Naive B cell (primary cell): ENCODE measurements around the gene BCAT1. TPM values are rescaled to one million over a fixed set of nuclear protein-coding genes. Genes with fewer than 3 reads are reported as not detected.
"Not testable (repeated sequence)": the region's sequence is repeated elsewhere in the genome, so short reads cannot be mapped to it uniquely, and the experiment has no call there.

Experiments
- ATAC-seq, 2 donors: fragments of 150-1000 bp; cut with Tn5 transposase; 2 replicates each; pipeline ENCODE4 v1.10.0; 2021; ENCODE audit warnings: low read depth in 2 of 2, mild to moderate bottlenecking in 2 of 2, moderate library complexity in 2 of 2
- DNase-seq: peaks from one replicate; pipeline ENCODE4 v3.0.0; 2022
- H3K27ac Mint-ChIP-seq, 6 donors: one replicate each; pipeline ENCODE4 v1.8.0; 2020 to 2022; ENCODE audit warnings: mild to moderate bottlenecking in 6 of 6, mixed read lengths in 6 of 6, moderate library complexity in 5 of 6, inconsistent platforms in 2 of 6
- H3K27me3 Mint-ChIP-seq, 3 donors: one replicate each; pipeline ENCODE4 v1.8.0; 2021 to 2022; ENCODE audit warnings: mixed read lengths in 3 of 3, mild to moderate bottlenecking in 1 of 3
- H3K36me3 Mint-ChIP-seq, 2 donors: one replicate each; pipeline ENCODE4 v1.8.0; 2020 to 2022; ENCODE audit warnings: mixed read lengths in 2 of 2, inconsistent platforms in 1 of 2, mild to moderate bottlenecking in 1 of 2
- H3K4me1 Mint-ChIP-seq, 3 donors: one replicate each; pipeline ENCODE4 v1.8.0; 2020 to 2022; ENCODE audit warnings: mixed read lengths in 3 of 3, inconsistent platforms in 1 of 3, mild to moderate bottlenecking in 1 of 3, moderate library complexity in 1 of 3
- H3K4me3 Mint-ChIP-seq, 8 donors: one replicate each; pipeline ENCODE4 v1.8.0; 2020 to 2022; ENCODE audit warnings: mild to moderate bottlenecking in 8 of 8, mixed read lengths in 8 of 8, moderate library complexity in 8 of 8, inconsistent platforms in 2 of 8
- H3K9me3 Mint-ChIP-seq, 7 donors: one replicate each; pipeline ENCODE4 v1.8.0; 2020 to 2022; ENCODE audit warnings: mixed read lengths in 7 of 7, mild to moderate bottlenecking in 5 of 7, inconsistent platforms in 2 of 7, moderate library complexity in 1 of 7
- polyA plus RNA-seq, 6 donors: library from polyadenylated mRNA; unstranded; fragments of 300-500 nt; fragmentation: Illumina TruSeq; gene quantifications; one replicate each; pipeline ENCODE4 v1.2.3, GENCODE V29; 2021; ENCODE audit warnings: low read depth in 6 of 6

The BCAT1 gene
- polyA plus RNA-seq, 6 donors from 2014 or later = 0.18 to 4.9 (median 1.8) TPM; not detected in 1

DNA sequence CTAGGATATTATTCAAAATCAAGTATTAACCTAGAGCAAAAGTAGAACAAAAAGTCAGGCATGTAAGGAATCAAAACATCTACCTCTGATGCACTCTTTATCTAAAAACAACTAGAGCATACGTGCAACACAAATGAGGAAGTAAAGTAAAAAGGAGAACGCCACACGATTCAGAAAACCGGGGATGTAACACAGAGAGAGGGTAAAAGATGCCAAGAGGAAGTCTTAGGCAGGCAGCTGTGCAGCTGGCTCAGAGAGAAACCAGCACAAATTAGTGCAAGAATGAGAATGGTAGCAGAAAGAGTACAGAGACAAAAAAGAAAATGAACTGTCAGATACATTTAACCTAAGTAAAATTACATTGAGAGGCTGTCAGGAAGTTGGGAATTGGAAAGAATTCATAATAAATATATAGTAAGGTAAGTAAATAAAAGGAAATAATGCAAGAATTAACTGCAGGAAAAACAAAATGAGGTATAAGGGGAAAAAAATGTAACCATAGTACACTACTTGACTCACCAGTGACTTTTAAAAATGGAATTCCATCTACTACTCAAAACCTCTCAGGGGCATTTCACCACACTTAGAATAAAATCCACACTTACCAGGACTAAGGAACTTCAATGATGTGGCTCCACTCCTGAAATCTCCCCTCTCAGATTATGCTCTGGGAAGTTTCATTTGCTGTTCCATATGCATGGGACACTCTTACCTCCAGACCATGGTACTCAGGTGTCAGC lies 17.1 kb downstream of the BCAT1 start:
- peak; percentile 99 for ATAC-seq
- peak overlapping the region in 4 of 6 donors; percentile 4 to 75 (median 15) for H3K27ac Mint-ChIP-seq
- no peaks in the 10 kb centered on the region for H3K9me3 Mint-ChIP-seq
- peak; percentile 64 for DNase-seq
- H3K27me3 Mint-ChIP-seq = no peaks in the 10 kb centered on the region
- H3K36me3 Mint-ChIP-seq = no peaks in the 10 kb centered on the region
- peaks cover 12 to 22% (median 15%) of the 10 kb centered on the region in 3 donors for H3K4me1 Mint-ChIP-seq
- H3K4me3 Mint-ChIP-seq = peak overlapping the region in 5 of 8 donors; percentile 4 to 57 (median 23)

DNA sequence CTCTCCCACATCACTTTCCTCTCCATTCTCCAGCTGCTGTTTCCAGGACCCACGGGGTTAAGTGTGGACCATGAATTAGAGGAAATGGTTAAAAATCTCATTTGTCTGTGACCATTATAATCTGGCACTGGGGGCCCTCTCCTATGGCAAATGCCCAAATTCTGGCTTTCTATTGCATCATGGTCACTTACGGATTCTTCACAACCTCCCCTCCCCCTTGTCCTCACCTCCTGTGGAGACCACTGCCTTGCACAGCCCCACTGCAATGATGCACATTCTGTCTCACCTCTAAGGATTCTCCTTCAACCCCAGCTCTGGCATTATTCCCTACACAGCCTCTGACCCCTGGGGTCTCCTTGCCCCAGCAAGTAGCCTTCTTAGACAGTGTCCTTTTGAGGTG lies 18.9 kb downstream of the BCAT1 start:
- Mint-ChIP-seq H3K27ac (peak overlapping the region in 4 of 6 donors; percentile 11 to 43 (median 36)), H3K36me3 (no peaks in the 10 kb centered on the region)

DNA sequence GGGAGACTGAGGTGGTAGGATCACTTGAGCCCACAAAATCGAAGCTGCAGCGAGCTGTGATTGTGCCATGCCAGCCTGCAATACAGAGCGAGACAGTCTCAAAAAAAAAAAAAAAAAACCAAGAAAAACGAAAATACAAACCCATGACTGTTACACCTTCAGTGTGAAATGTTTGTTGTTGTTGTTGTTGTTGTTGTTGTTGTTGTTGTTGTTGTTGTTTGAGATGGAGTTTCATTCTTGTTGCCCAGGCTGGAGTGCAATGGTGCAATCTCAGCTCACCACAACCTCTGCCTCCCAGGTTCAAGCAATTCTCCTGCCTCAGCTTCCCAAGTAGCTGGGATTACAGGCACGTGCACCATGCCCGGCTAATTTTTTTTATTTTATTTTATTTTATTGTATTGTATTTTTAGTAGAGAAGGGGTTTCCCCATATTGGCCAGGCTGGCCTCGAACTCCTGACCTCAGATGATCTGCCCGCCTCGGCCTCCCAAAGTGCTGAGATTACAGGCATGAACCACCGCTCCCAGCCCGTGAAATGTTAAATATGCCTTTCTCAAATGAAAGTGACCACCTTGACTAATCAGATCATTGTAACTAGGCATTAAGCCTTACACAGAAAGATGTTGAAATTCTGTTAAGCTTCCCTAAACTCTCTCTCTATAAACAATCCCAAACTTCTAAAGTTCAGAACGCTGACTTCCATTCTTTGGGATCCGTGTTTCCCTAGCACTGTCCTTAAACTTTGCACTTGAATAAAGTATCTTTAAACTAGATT lies 20.2 kb downstream of the BCAT1 start:
- not testable (repeated sequence) for H3K27ac Mint-ChIP-seq, H3K9me3 Mint-ChIP-seq, H3K27me3 Mint-ChIP-seq, H3K36me3 Mint-ChIP-seq, DNase-seq, H3K4me3 Mint-ChIP-seq, ATAC-seq
- peaks cover 12 to 23% (median 15%) of the 10 kb centered on the region in 3 donors for H3K4me1 Mint-ChIP-seq

More for the DNA sequence above, 18.9 kb downstream of the BCAT1 start:
- H3K9me3 Mint-ChIP-seq = no peaks in the 10 kb centered on the region
- DNase-seq = no peak
- H3K4me3 Mint-ChIP-seq = no peak overlapping the region
- peaks cover 12 to 23% (median 15%) of the 10 kb centered on the region in 3 donors for H3K4me1 Mint-ChIP-seq
- H3K27me3 Mint-ChIP-seq = no peaks in the 10 kb centered on the region
- ATAC-seq = no peak

DNA sequence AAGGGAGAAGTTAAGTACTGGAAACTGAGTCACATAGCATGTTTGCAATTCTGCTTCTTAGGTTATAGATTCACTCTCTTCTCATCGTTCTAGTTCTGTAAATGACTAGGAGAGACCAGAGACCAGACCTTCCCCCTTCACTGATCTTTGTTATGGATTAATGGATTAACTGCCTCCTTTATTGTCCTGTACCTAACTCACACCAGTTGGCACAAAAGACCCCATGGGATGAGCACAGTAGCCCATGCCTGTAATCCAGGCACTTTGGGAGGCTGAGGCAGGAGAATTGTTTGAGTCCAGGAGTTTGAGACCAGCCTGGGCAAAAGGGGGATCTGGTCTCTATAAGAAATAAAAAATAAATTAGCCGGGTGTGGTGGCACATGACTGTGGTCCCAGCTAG lies 20.8 kb downstream of the BCAT1 start:
- Mint-ChIP-seq H3K4me3 (no peak overlapping the region), H3K36me3 (no peaks in the 10 kb centered on the region), H3K9me3 (no peaks in the 10 kb centered on the region), H3K27ac (no peak overlapping the region), H3K4me1 (peaks cover 12 to 23% (median 15%) of the 10 kb centered on the region in 3 donors), H3K27me3 (no peaks in the 10 kb centered on the region)
- no peak for ATAC-seq
- DNase-seq = no peak

DNA sequence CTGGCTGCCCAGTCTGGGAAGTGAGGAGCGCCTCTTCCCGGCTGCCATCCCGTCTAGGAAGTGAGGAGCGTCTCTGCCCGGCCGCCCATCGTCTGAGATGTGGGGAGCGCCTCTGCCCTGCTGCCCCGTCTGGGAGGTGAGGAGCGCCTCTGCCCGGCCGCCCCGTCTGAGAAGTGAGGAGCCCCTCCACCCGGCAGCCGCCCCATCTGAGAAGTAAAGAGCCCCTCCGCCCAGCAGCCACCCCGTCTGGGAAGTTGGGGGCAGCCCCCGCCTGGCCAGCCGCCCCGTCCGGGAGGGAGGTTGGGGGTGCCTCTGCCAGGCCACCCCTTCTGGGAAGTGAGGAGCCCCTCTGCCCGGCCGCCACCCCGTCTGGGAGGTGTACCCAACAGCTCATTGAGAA lies 22.8 kb downstream of the BCAT1 start:
- not testable (repeated sequence) for H3K27me3 Mint-ChIP-seq, DNase-seq, ATAC-seq, H3K4me3 Mint-ChIP-seq, H3K9me3 Mint-ChIP-seq, H3K27ac Mint-ChIP-seq, H3K36me3 Mint-ChIP-seq
- peaks cover 1 to 11% (median 3%) of the 10 kb centered on the region in 3 donors for H3K4me1 Mint-ChIP-seq

DNA sequence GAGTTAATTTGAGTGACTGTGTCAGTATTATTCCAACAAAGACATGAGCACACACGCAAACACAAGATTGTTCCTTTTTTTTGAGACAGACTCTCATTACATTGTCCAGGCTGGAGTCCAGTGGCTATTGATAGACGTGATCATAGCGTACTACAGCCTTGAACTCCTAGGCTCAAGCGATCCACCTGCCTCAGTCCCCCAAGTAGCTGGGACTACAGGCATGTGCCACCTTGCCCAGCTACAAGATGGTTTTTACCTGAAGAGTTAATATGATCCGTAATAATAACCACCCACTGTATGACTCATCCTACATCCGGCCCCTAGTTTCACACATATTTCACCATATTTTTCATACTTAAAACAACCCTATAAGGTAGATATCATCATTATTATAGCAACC lies 26.8 kb downstream of the BCAT1 start:
- Mint-ChIP-seq H3K27ac (no peak overlapping the region), H3K27me3 (no peaks in the 10 kb centered on the region), H3K9me3 (no peaks in the 10 kb centered on the region), H3K36me3 (no peaks in the 10 kb centered on the region), H3K4me3 (no peak overlapping the region), H3K4me1 (peaks cover 0 to 3% (median 3%) of the 10 kb centered on the region in 3 donors)
- DNase-seq = no peak
- ATAC-seq = no peak

DNA sequence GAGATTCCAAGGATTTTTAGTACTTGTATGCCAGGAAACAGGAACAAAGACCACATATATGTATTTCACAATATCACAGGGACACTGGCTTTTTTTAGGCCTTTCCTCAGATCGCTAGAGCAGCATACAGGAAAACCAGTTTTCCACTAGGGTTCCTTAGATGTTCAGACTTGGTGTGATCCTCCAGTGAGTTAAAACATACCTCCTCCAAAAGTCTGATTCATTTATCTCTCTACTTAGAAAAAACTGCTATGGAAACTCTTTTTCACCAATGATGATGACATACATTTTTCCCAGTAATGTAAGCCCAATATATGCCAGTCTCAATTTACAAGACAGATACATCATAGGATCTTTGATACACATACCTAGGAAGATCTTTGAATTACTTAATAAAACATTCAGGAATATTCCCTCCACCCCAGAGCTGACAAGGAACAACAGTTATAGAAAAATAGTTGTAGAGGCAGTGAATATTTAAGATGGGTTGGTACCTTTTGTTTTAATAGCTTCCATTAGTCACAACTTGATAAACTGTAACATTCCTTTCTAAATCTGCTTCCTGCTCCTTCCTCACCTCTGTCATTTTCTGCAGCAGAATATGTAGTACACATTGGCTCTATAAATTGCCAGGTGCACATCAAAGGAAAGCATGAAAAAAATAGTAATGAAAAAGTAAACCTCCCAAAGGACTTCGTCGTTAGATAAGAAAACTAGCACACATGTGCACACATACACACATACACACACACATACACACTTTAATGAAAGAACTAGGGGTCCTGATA lies 27.5 kb downstream of the BCAT1 start:
- Mint-ChIP-seq H3K4me3 (no peak overlapping the region), H3K27ac (peak overlapping the region in 1 of 6 donors; percentile 25), H3K27me3 (no peaks in the 10 kb centered on the region), H3K4me1 (peaks cover 0 to 3% (median 0%) of the 10 kb centered on the region in 3 donors), H3K36me3 (no peaks in the 10 kb centered on the region), H3K9me3 (no peaks in the 10 kb centered on the region)
- ATAC-seq = no peak
- DNase-seq = no peak

DNA sequence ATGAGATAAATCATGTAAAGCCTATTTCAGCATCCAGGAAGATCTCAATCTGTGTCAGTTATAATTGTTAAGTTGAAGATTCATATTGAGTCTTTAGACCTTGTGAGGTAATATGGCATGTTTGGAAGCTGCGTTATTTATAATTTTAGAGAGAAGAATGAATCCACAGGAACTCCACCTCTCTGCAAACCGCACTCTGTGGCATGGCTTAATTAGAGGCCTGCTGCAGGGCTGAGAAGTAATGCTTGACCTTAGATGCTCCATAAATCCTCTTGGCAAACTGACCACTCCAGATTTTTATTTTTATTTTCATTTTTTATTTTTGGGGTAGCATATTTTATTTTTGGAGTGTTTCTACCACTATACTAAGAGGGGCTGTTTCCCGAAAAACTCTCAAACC lies 28.8 kb downstream of the BCAT1 start:
- H3K27ac Mint-ChIP-seq = peak overlapping the region in 1 of 6 donors; percentile 35
- no peaks in the 10 kb centered on the region for H3K36me3 Mint-ChIP-seq
- DNase-seq (no peak), ATAC-seq (no peak)
- H3K4me1 Mint-ChIP-seq = peaks cover 0 to 3% (median 0%) of the 10 kb centered on the region in 3 donors
- H3K27me3 Mint-ChIP-seq = no peaks in the 10 kb centered on the region
- no peak overlapping the region for H3K4me3 Mint-ChIP-seq
- H3K9me3 Mint-ChIP-seq = no peaks in the 10 kb centered on the region

DNA sequence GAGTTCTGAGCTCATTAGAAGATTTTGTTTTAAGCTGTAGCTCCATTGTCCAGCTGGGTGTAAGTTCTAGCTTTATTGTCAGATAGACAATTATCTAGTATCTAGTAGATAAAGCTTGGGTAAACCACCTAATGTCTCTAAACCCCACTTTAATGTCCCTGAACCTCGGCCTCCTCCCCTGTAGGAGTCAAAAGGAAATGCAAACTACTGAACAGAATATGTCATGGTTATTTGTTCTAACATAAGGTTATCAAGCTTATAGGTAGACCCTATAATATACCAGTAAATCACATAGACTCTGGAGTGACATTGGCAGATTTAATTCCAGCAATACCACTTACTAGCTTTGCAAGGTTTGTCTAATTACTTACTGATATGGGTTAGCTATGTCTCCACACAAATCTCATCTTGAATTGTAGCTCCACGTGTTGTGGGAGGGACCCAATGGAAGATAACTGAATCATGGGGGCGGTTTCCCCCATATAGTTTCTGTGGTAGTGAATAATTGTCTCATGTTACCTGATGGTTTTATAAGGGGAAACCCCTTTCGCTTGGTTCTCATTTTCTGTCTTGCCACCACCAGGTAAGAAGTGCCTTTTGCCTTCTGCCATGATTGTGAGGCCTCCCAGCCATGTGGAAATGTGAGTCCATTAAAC lies 29.4 kb downstream of the BCAT1 start:
- DNase-seq (no peak), ATAC-seq (peak in 1 of 2 donors; percentile 32)
- peaks cover 0 to 3% (median 0%) of the 10 kb centered on the region in 3 donors for H3K4me1 Mint-ChIP-seq
- no peaks in the 10 kb centered on the region for H3K9me3 Mint-ChIP-seq
- H3K4me3 Mint-ChIP-seq = no peak overlapping the region
- no peaks in the 10 kb centered on the region for H3K27me3 Mint-ChIP-seq
- H3K27ac Mint-ChIP-seq = no peak overlapping the region
- no peaks in the 10 kb centered on the region for H3K36me3 Mint-ChIP-seq

DNA sequence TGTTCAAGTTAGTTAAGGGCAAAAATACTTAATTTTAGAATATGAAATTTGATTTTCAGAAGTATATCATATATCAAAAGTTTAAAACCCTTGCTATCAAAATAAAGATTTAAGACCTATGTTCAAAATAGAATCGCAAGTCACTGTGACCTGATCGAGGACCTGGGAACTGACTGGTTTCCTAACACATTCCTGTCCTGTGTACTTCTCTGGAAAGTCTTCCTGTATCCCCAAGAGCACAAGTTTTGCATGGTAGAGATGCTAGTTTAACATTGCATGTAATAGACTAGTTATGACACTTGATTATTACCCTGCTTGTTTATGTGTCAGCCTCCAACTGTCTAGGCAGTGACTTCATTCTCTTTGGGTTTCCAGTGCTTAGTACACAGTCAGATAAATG lies 30.3 kb downstream of the BCAT1 start:
- Mint-ChIP-seq H3K4me3 (no peak overlapping the region), H3K27ac (peak overlapping the region in 1 of 6 donors; percentile 38), H3K36me3 (no peaks in the 10 kb centered on the region), H3K4me1 (peaks cover 0 to 3% (median 3%) of the 10 kb centered on the region in 3 donors), H3K9me3 (no peaks in the 10 kb centered on the region), H3K27me3 (no peaks in the 10 kb centered on the region)
- DNase-seq (no peak), ATAC-seq (no peak)

DNA sequence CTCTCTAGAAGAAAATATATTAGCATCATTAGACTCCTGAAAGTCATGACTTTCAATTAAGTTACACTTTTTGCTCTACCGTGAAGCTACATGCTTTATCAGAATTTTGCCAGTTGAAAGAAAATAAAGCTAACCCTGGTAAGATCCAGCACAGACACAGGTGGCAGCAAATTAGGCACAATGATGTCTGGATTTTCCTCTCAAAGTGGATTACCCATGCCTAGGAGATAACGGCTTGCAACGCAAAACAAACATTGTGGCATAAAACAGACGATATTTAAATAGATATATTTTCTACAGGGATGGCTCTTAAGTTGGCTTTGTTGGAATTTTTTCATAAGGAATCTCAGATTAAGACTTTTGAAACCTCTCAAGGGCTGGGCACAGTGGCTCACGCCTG lies 33.4 kb downstream of the BCAT1 start:
- H3K36me3 Mint-ChIP-seq = no peaks in the 10 kb centered on the region
- no peaks in the 10 kb centered on the region for H3K27me3 Mint-ChIP-seq
- H3K27ac Mint-ChIP-seq = no peak overlapping the region
- H3K4me3 Mint-ChIP-seq = no peak overlapping the region
- DNase-seq = no peak
- ATAC-seq = no peak
- no peaks in the 10 kb centered on the region for H3K9me3 Mint-ChIP-seq
- H3K4me1 Mint-ChIP-seq = peaks cover 0 to 5% (median 3%) of the 10 kb centered on the region in 3 donors

DNA sequence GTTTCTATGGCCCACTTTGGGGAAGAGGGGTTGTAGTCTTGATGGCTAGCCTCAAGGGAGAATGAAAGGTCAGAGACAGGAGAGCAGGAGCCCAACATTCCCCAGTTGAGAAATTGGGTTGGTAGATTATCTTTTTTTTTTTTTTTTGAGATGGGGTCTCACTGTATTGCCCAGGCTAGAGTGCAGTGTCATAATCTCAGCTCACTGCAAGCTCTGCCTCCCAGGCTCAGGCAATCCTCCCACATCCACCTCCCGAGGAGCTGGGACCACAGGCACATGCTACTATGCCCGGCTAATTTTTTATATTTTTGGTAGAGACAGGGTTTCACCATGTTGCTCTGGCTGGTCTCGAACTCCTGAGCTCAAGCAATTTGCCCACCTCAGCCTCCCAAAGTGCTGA lies 34.9 kb downstream of the BCAT1 start:
- H3K4me3 Mint-ChIP-seq = no peak overlapping the region

DNA sequence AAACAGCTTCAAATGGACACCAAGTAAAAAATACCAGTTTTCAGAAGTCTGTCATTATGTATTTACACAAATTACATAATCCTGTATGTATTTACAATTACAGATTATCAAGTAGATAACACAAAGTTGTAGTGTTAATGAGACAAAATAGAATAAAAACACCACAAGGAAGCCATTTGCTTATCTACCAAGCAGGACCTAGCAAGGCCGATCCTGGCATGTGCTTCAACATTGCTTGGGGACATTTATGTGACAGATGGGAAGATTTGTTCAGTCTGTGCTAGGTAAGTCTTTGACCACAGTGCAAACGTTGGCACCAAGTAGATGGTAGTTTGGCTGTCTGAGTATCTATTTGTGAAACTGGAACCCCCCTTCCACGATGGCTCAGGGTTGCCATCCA lies 35.8 kb downstream of the BCAT1 start:
- Mint-ChIP-seq H3K4me1 (peaks cover 0 to 5% (median 0%) of the 10 kb centered on the region in 3 donors), H3K36me3 (no peaks in the 10 kb centered on the region), H3K4me3 (no peak overlapping the region), H3K9me3 (no peaks in the 10 kb centered on the region), H3K27ac (no peak overlapping the region), H3K27me3 (no peaks in the 10 kb centered on the region)
- DNase-seq (no peak), ATAC-seq (no peak)

More for the DNA sequence above, 34.9 kb downstream of the BCAT1 start:
- Mint-ChIP-seq H3K36me3 (no peaks in the 10 kb centered on the region), H3K9me3 (no peaks in the 10 kb centered on the region), H3K4me1 (peaks cover 0 to 5% (median 0%) of the 10 kb centered on the region in 3 donors), H3K27me3 (no peaks in the 10 kb centered on the region), H3K27ac (peak overlapping the region in 2 of 6 donors; percentile 22 to 68)
- ATAC-seq (no peak), DNase-seq (no peak)
